Stimulated activated effector memory CD8-positive, alpha-beta T cell treated with anti-CD3 and anti-CD28 coated beads, Interleukin-12 subunit alpha, Interleukin-12 subunit beta, amount 100 ng/mL, for 72 hours (primary cell): ENCODE data around the gene SMG5.
"Not testable (repeated sequence)": the region's sequence is repeated elsewhere in the genome, so short reads cannot be mapped to it uniquely, and the experiment has no call there.

Source experiments
- ATAC-seq: fragments of 150-1000 bp; cut with Tn5 transposase; 2 replicates; pipeline ENCODE4 v1.10.0; 2021
- DNase-seq, 2 donors: peaks; one replicate each; pipeline ENCODE4 v3.0.0; 2021 to 2022; ENCODE audit warnings: low spot score in 2 of 2
- H3K27ac Mint-ChIP-seq: one replicate; pipeline ENCODE4 v1.8.0; 2022; ENCODE audit warnings: mild to moderate bottlenecking, mixed read lengths
- H3K36me3 Mint-ChIP-seq: one replicate; pipeline ENCODE4 v1.8.0; 2022; ENCODE audit warnings: mild to moderate bottlenecking, mixed read lengths
- H3K4me1 Mint-ChIP-seq: one replicate; pipeline ENCODE4 v1.8.0; 2022; ENCODE audit warnings: mixed read lengths
- H3K4me3 Mint-ChIP-seq: one replicate; pipeline ENCODE4 v1.8.0; 2022; ENCODE audit warnings: mild to moderate bottlenecking, mixed read lengths
- H3K9me3 Mint-ChIP-seq: one replicate; pipeline ENCODE4 v1.8.0; 2022; ENCODE audit warnings: mixed read lengths

Gene SMG5, protein sequence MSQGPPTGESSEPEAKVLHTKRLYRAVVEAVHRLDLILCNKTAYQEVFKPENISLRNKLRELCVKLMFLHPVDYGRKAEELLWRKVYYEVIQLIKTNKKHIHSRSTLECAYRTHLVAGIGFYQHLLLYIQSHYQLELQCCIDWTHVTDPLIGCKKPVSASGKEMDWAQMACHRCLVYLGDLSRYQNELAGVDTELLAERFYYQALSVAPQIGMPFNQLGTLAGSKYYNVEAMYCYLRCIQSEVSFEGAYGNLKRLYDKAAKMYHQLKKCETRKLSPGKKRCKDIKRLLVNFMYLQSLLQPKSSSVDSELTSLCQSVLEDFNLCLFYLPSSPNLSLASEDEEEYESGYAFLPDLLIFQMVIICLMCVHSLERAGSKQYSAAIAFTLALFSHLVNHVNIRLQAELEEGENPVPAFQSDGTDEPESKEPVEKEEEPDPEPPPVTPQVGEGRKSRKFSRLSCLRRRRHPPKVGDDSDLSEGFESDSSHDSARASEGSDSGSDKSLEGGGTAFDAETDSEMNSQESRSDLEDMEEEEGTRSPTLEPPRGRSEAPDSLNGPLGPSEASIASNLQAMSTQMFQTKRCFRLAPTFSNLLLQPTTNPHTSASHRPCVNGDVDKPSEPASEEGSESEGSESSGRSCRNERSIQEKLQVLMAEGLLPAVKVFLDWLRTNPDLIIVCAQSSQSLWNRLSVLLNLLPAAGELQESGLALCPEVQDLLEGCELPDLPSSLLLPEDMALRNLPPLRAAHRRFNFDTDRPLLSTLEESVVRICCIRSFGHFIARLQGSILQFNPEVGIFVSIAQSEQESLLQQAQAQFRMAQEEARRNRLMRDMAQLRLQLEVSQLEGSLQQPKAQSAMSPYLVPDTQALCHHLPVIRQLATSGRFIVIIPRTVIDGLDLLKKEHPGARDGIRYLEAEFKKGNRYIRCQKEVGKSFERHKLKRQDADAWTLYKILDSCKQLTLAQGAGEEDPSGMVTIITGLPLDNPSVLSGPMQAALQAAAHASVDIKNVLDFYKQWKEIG

GRCh38 chr1:156282479-156283222 is at the start of gene SMG5:
Gene SMG5 (minus strand): TSS chr1:156282825. CDS start chr1:156282680, 145 bp downstream.
- DNase-seq, result peak; percentile 91 to 96
- ATAC-seq, result peak; percentile 90
- Mint-ChIP-seq H3K9me3 (no peaks in the 10 kb centered on the region), H3K4me3 (peak within 1 kb of the TSS; percentile 93), H3K27ac (peak within 1 kb of the TSS; percentile 97), H3K4me1 (peaks cover 51% of the 10 kb centered on the region), H3K36me3 (peaks cover 65% of the 10 kb centered on the region)

DNA sequence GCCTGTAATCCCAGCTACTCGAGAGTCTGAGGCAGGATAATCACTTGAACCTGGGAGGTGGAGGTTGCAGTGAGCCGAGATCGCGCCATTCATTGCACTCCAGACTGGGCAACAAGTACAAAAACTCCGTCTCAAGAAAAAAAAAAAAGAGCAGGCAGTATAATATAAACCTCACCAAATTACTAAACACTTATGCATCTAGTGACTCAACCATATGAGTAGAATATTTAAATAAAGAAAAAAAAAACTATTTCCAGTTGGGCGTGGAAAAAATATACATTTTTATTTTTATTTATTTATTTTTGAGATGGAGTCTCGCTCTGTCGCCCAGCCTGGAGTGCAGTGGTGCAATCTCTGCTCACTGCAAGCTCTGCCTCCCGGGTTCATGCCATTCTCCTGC is 40.6 kb upstream of the SMG5 start:
- not testable (repeated sequence) for ATAC-seq, H3K9me3 Mint-ChIP-seq, H3K4me3 Mint-ChIP-seq, H3K4me1 Mint-ChIP-seq, DNase-seq, H3K27ac Mint-ChIP-seq
- peaks cover 92% of the 10 kb centered on the region for H3K36me3 Mint-ChIP-seq

DNA sequence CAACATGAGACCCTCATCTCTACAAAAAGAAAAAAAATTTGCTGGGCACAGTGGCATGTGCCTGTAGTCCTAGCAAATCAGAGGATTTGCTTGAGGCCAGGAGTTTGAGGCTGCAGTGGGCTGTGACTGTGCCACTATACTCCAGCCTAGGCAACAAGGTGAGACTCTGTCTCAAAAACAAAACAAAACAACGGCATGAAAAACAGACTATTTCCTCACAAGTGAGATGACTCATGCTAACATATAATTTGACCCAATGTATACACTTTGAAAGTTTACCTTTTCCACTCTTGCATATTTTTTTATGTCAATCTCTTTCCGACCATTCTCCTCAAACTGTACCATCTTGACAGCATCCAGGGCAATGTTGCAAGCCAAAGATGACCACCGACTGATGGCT is 37.9 kb upstream of the SMG5 start:
- no peaks in the 10 kb centered on the region for H3K9me3 Mint-ChIP-seq
- no peak overlapping the region for H3K27ac Mint-ChIP-seq
- no peaks in the 10 kb centered on the region for H3K4me1 Mint-ChIP-seq
- no peak overlapping the region for H3K4me3 Mint-ChIP-seq
- H3K36me3 Mint-ChIP-seq, result peaks cover 100% of the 10 kb centered on the region
- DNase-seq (no peak), ATAC-seq (no peak)

DNA sequence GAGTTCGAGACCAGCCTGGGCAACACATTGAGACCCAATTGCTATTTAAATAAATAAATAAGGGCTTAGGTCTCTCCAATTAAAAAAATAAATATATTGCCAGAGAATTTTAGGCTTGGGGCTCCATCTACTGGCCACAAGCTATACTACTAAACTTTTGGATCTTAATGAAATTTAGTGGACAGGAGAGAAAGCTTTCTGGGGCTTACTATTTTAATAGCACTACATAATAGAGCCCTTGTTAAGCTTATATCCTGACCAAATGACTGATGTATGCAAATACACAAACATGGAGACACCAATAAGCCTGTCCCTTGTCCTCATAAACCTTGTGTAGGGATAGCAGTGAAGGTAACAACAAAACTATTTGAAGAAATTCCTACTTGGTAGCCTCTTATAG is 37.0 kb upstream of the SMG5 start:
- Mint-ChIP-seq H3K27ac (no peak overlapping the region), H3K9me3 (no peaks in the 10 kb centered on the region), H3K4me1 (no peaks in the 10 kb centered on the region), H3K4me3 (no peak overlapping the region), H3K36me3 (peaks cover 100% of the 10 kb centered on the region)
- ATAC-seq (no peak), DNase-seq (no peak)

- Mint-ChIP-seq H3K27ac (no peak overlapping the region), H3K9me3 (no peaks in the 10 kb centered on the region), H3K36me3 (peaks cover 100% of the 10 kb centered on the region), H3K4me3 (no peak overlapping the region), H3K4me1 (no peaks in the 10 kb centered on the region)
- no peak for ATAC-seq
- DNase-seq, result no peak
Observed at GRCh38 chr1:156316909-156317308, 34.3 kb upstream of the SMG5 start.

- peak overlapping the region; percentile 4 for H3K27ac Mint-ChIP-seq
- H3K36me3 Mint-ChIP-seq, result peaks cover 100% of the 10 kb centered on the region
Observed at GRCh38 chr1:156310962-156311361, 28.3 kb upstream of the SMG5 start.

DNA sequence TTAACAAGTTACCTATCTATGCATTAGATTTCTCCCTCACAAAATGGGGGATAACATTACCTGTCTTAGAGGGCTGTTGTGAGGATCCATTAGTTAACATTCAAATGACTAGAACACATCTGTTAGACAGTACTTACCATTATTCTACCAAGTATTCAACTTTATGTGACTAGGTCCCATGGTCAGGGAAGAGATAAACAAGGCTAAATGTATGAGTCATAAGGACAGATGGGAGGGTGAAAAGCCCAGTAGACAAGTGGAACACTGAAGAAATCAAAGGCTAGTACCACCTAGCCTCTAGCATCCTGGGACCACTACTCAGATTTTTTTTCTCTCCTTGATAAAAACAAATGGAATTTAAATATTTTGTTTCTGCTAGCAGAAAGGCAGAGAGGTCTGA is 25.5 kb upstream of the SMG5 start:
- Mint-ChIP-seq H3K36me3 (peaks cover 100% of the 10 kb centered on the region), H3K4me3 (no peak overlapping the region), H3K27ac (peak overlapping the region; percentile 74), H3K4me1 (no peaks in the 10 kb centered on the region), H3K9me3 (no peaks in the 10 kb centered on the region)
- ATAC-seq, result no peak
- no peak for DNase-seq

More at GRCh38 chr1:156310962-156311361, 28.3 kb upstream of the SMG5 start:
- no peak for ATAC-seq
- Mint-ChIP-seq H3K9me3 (no peaks in the 10 kb centered on the region), H3K4me3 (no peak overlapping the region), H3K4me1 (no peaks in the 10 kb centered on the region)
- no peak for DNase-seq

- H3K36me3 Mint-ChIP-seq, result peaks cover 79% of the 10 kb centered on the region
- DNase-seq (no peak), ATAC-seq (no peak)
- no peaks in the 10 kb centered on the region for H3K4me1 Mint-ChIP-seq
- H3K9me3 Mint-ChIP-seq, result no peaks in the 10 kb centered on the region
- H3K27ac Mint-ChIP-seq, result no peak overlapping the region
- H3K4me3 Mint-ChIP-seq, result no peak overlapping the region
Observed at GRCh38 chr1:156305215-156305614, 22.6 kb upstream of the SMG5 start.

- DNase-seq (no peak), ATAC-seq (no peak)
- H3K4me1 Mint-ChIP-seq, result no peaks in the 10 kb centered on the region
- no peaks in the 10 kb centered on the region for H3K9me3 Mint-ChIP-seq
- H3K36me3 Mint-ChIP-seq, result peaks cover 59% of the 10 kb centered on the region
- H3K27ac Mint-ChIP-seq, result no peak overlapping the region
- H3K4me3 Mint-ChIP-seq, result no peak overlapping the region
Observed at GRCh38 chr1:156303241-156303640, 20.6 kb upstream of the SMG5 start.

- Mint-ChIP-seq H3K36me3 (peaks cover 16% of the 10 kb centered on the region), H3K4me1 (peaks cover 14% of the 10 kb centered on the region), H3K27ac (no peak within 1 kb of the TSS), H3K9me3 (no peaks in the 10 kb centered on the region), H3K4me3 (no peak within 1 kb of the TSS)
- DNase-seq, result no peak
- ATAC-seq, result no peak
Observed at GRCh38 chr1:156298852-156299357, 16.3 kb upstream of the SMG5 start, which contains the start of gene VHLL. Gene VHLL (minus strand): TSS chr1:156299307. CDS start chr1:156299189, 118 bp downstream.

DNA sequence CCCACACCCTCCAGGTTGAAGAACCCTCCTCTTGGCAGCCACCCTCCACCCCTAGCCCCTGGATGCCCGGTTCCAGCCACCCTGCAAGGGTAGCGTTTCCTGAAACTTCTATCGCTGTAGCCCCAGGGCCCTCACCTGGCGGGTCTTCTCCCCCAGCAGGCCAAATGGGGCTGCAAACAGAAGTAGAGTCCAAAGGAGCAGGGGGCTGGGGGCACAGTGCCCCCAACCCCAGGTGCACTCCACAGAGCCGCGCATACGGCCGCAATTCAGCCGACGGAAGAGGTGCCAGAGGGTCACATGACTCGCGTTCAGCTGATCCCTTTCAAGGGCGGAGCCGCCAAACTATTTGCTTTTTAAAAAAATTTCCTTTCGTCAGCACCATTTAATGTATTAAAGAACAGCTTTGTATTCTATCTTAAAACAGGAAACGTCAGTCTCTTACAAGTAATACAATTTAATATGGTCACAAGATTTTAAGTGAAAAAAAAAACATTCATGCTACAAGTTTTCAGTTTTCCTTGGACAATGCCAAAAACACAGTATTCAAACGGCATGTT is 12.8 kb upstream of the SMG5 start, which contains the start of gene GLMP:
GLMP (minus strand) TSS at position 289 of the 557 bp plus-strand sequence; CDS start at position 255, 34 bp downstream.
- ATAC-seq, result peak; percentile 85
- H3K4me3 Mint-ChIP-seq, result peak within 1 kb of the TSS; percentile 87
- H3K4me1 Mint-ChIP-seq, result peaks cover 19% of the 10 kb centered on the region
- peak within 1 kb of the TSS; percentile 91 for H3K27ac Mint-ChIP-seq
- no peaks in the 10 kb centered on the region for H3K36me3 Mint-ChIP-seq
- peak; percentile 29 to 68 for DNase-seq
- no peaks in the 10 kb centered on the region for H3K9me3 Mint-ChIP-seq

GRCh38 chr1:156293895-156294294 is 11.3 kb upstream of the SMG5 start:
- no peak overlapping the region for H3K27ac Mint-ChIP-seq
- peaks cover 5% of the 10 kb centered on the region for H3K36me3 Mint-ChIP-seq
- ATAC-seq (no peak), DNase-seq (no peak)
- no peaks in the 10 kb centered on the region for H3K9me3 Mint-ChIP-seq
- H3K4me1 Mint-ChIP-seq, result peaks cover 19% of the 10 kb centered on the region
- H3K4me3 Mint-ChIP-seq, result peak overlapping the region; percentile 87

GRCh38 chr1:156293098-156293434 is 10.4 kb upstream of the SMG5 start:
- no peak overlapping the region for H3K4me3 Mint-ChIP-seq
- no peaks in the 10 kb centered on the region for H3K9me3 Mint-ChIP-seq
- DNase-seq, result no peak
- no peak for ATAC-seq
- peaks cover 19% of the 10 kb centered on the region for H3K4me1 Mint-ChIP-seq
- peak overlapping the region; percentile 78 for H3K27ac Mint-ChIP-seq
- H3K36me3 Mint-ChIP-seq, result peaks cover 14% of the 10 kb centered on the region

- no peak overlapping the region for H3K4me3 Mint-ChIP-seq
Observed at GRCh38 chr1:156291226-156292061, 8.8 kb upstream of the SMG5 start.

More at GRCh38 chr1:156291226-156292061, 8.8 kb upstream of the SMG5 start:
- ATAC-seq (peak; percentile 47), DNase-seq (no peak)
- H3K4me1 Mint-ChIP-seq, result peaks cover 19% of the 10 kb centered on the region
- no peaks in the 10 kb centered on the region for H3K9me3 Mint-ChIP-seq
- H3K27ac Mint-ChIP-seq, result peak overlapping the region; percentile 78
- H3K36me3 Mint-ChIP-seq, result peaks cover 30% of the 10 kb centered on the region
